ENCODE results near the gene TBC1D19.
A peak's percentile ranks its signal among the peaks of the same experiment; 100 is the strongest.

Gene TBC1D19

DNA sequence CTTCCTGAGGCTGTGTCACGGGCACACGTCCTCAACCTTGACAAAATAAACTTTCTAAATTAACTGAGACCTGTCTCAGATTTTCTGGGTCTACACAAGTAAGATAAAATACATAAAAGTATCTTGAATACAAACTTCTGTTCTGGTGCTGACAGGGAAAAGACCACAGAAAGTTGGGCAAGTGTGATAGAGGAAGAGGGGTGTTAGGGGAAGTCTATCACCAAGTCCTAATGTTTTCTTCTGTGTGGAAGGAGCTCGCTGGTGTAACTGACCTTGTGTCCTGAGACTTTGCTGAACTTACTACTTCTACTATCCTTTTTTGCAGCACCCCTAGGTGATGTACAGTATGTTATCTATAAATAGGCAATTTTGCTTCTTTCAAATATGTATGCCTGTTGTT, 179.8 kb downstream of the TBC1D19 start:
- Histone ChIP-seq H4K20me1 (no peaks in the 10 kb centered on the region), H3K9me3 (replicated peaks in 1 of 11) (0 out of 22 replicates have a peak, but pooled peaks cover 0 to 6% (median 0%) of the 10 kb centered on the region in 11 experiments), H3K36me3 (peaks cover 0 to 5% (median 0%) of the 10 kb centered on the region in 11 experiments; a peak in 3 of 22 replicates), H3K27me3 (no peaks in the 10 kb centered on the region), H3K4me3 (no peak overlapping the region), H3K27ac (no peak overlapping the region), H3K4me2 (0 out of 22 replicates have a peak overlapping the region, but pooled peaks of 1 of the 11 experiments have one; percentile 19), H3K9ac (no peak overlapping the region), H3K4me1 (peaks cover 0 to 6% (median 1%) of the 10 kb centered on the region in 10 experiments; a peak in 5 of 20 replicates)
- TF ChIP-seq Cebpa-rat (IDR thresholded peaks at IDR 0.05): no peak

GRCh38 chr4:26764231-26764630, 180.3 kb downstream of the TBC1D19 start:
- peaks cover 0 to 5% (median 0%) of the 10 kb centered on the region in 11 experiments; a peak in 1 of 22 replicates for H3K36me3 ChIP-seq
- H3K9ac ChIP-seq: no peak overlapping the region
- H4K20me1 ChIP-seq: no peaks in the 10 kb centered on the region
- TF ChIP-seq Cebpa-rat (IDR thresholded peaks at IDR 0.05): no peak
- H3K27ac ChIP-seq: no peak overlapping the region
- 0 out of 22 replicates have a peak, but pooled peaks cover 0 to 6% (median 0%) of the 10 kb centered on the region in 11 experiments for H3K9me3 ChIP-seq (replicated peaks in 1 of 11)
- H3K27me3 ChIP-seq: no peaks in the 10 kb centered on the region
- no peak overlapping the region for H3K4me3 ChIP-seq
- H3K4me1 ChIP-seq: peaks cover 0 to 6% (median 1%) of the 10 kb centered on the region in 10 experiments; a peak in 5 of 20 replicates
- no peak overlapping the region for H3K4me2 ChIP-seq

GRCh38 chr4:26765515-26765914, 181.6 kb downstream of the TBC1D19 start:
- peaks cover 0 to 6% (median 1%) of the 10 kb centered on the region in 10 experiments; a peak in 5 of 20 replicates for H3K4me1 ChIP-seq
- TF ChIP-seq Cebpa-rat (IDR thresholded peaks at IDR 0.05): no peak
- 0 out of 22 replicates have a peak, but pooled peaks cover 0 to 6% (median 0%) of the 10 kb centered on the region in 11 experiments for H3K9me3 ChIP-seq (replicated peaks in 1 of 11)
- H3K27me3 ChIP-seq: no peaks in the 10 kb centered on the region
- H4K20me1 ChIP-seq: no peaks in the 10 kb centered on the region
- H3K9ac ChIP-seq: no peak overlapping the region
- H3K4me3 ChIP-seq: no peak overlapping the region
- peak overlapping the region in 4 of 11 experiments; percentile 1 to 28 (median 10); a peak in 2 of 22 replicates for H3K4me2 ChIP-seq
- no peak overlapping the region for H3K27ac ChIP-seq
- peaks cover 0 to 4% (median 0%) of the 10 kb centered on the region in 11 experiments; a peak in 1 of 22 replicates for H3K36me3 ChIP-seq

- H4K20me1 ChIP-seq: no peaks in the 10 kb centered on the region
- H3K4me1 ChIP-seq: peaks cover 0 to 6% (median 1%) of the 10 kb centered on the region in 10 experiments; a peak in 5 of 20 replicates
- H3K4me3 ChIP-seq: no peak overlapping the region
- peaks cover 0 to 5% (median 0%) of the 10 kb centered on the region in 11 experiments; a peak in 1 of 22 replicates for H3K36me3 ChIP-seq
- H3K9ac ChIP-seq: no peak overlapping the region
- H3K9me3 ChIP-seq (replicated peaks in 1 of 11): peaks cover 0 to 6% (median 0%) of the 10 kb centered on the region in 11 experiments; a peak in 1 of 22 replicates
- no peaks in the 10 kb centered on the region for H3K27me3 ChIP-seq
- no peak overlapping the region for H3K4me2 ChIP-seq
- TF ChIP-seq Cebpa-rat (IDR thresholded peaks at IDR 0.05): no peak
- H3K27ac ChIP-seq: no peak overlapping the region
Measured at GRCh38 chr4:26766141-26766540, 182.3 kb downstream of the TBC1D19 start.

GRCh38 chr4:26772096-26772873, 188.4 kb downstream of the TBC1D19 start:
- no peak for TF ChIP-seq Cebpa-rat (IDR thresholded peaks at IDR 0.05)
- Histone ChIP-seq H3K27me3 (no peaks in the 10 kb centered on the region), H4K20me1 (no peaks in the 10 kb centered on the region), H3K9ac (no peak overlapping the region), H3K4me2 (peak overlapping the region in 6 of 11 experiments; percentile 4 to 33 (median 30); a peak in 6 of 22 replicates), H3K4me3 (no peak overlapping the region), H3K27ac (no peak overlapping the region), H3K9me3 (replicated peaks in 1 of 11) (peaks cover 14 to 39% (median 28%) of the 10 kb centered on the region in 11 experiments), H3K4me1 (peaks cover 0 to 12% (median 9%) of the 10 kb centered on the region in 10 experiments; a peak in 10 of 20 replicates), H3K36me3 (peaks cover 2 to 16% (median 7%) of the 10 kb centered on the region in 11 experiments; a peak in 11 of 22 replicates)

DNA sequence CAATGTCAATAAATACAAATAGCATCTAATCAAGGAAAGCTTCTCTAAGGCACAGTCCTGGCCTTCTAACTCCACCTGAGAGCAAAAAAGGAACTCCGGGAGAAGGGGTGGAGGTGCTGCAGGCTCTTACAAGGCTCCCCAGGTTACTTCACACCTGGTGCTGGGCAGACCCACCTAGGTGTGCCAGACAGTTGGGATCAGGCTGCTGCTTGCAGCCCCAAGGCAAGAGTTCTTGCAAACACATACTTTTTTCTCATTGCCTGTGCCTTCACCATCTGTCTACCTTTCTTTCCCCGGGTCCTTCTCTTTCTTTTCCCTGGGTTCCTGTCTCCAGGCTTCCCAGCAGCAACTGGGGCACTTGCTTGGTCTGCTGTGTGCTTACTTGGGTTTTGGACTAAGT, 195.3 kb downstream of the TBC1D19 start:
- Histone ChIP-seq H3K4me1 (peaks cover 12 to 47% (median 41%) of the 10 kb centered on the region in 10 experiments), H3K9ac (no peak overlapping the region), H3K36me3 (peaks cover 0 to 8% (median 1%) of the 10 kb centered on the region in 11 experiments; a peak in 7 of 22 replicates), H3K27ac (peak overlapping the region in 4 of 11 experiments; percentile 70 to 76 (median 73); a peak in 7 of 22 replicates), H3K4me2 (peak overlapping the region in 10 of 11 experiments; percentile 17 to 74 (median 66); a peak in 13 of 22 replicates), H3K9me3 (replicated peaks in 1 of 11) (peaks cover 14 to 55% (median 40%) of the 10 kb centered on the region in 11 experiments), H4K20me1 (no peaks in the 10 kb centered on the region), H3K27me3 (no peaks in the 10 kb centered on the region), H3K4me3 (peak overlapping the region in 1 of 10 experiments; percentile 2; a peak in 1 of 20 replicates)
- TF ChIP-seq Cebpa-rat (IDR thresholded peaks at IDR 0.05): no peak

DNA sequence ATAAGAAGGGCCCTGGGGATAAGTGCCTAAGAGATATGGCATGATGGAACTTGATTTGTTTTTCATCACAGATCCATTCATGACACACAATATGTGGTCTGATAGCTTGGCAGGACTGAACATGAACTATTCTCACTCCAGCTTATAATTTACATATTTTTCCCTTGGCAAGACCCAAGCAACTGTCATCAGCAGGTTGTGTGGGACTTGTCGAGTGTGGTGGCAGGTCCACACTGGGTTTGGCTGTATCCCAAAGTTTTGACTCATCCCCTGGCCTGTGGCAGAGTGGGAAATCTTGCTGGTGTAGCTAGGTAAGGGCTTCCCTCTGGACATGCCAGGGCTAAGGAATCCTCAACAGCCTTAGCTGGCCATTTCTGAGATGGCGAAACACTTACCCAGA, 195.8 kb downstream of the TBC1D19 start:
- H3K27ac ChIP-seq: peak overlapping the region in 7 of 11 experiments; percentile 9 to 76 (median 70); a peak in 13 of 22 replicates
- H3K36me3 ChIP-seq: peaks cover 0 to 7% (median 0%) of the 10 kb centered on the region in 11 experiments; a peak in 5 of 22 replicates

DNA sequence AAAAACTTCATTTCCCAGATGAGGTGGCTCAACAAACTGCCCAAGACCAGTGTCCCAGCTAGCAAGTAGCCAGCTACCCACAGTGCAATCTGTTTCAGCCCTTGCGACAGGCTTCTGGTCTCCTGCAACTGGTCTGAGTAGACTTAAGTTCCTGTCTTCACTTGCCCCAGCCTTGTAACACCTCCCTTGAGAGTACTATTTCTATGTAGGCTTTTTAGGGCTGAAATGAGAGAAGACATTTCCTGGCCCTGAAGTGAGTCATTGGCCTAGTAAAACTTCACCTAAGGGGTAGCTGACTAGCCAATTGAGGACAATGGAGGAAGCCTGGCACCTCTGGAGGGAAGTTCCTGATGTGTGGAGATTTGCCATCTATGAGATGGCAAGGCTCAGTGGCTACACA, 196.7 kb downstream of the TBC1D19 start:
- Histone ChIP-seq H4K20me1 (no peaks in the 10 kb centered on the region), H3K27ac (peak overlapping the region in 8 of 11 experiments; percentile 9 to 76 (median 64); a peak in 14 of 22 replicates), H3K9ac (peak overlapping the region in 5 of 11 experiments; percentile 13 to 48 (median 25); a peak in 5 of 22 replicates), H3K27me3 (no peaks in the 10 kb centered on the region), H3K4me2 (peak overlapping the region; percentile 12 to 74 (median 65); a peak in 21 of 22 replicates), H3K9me3 (replicated peaks in 1 of 11) (peaks cover 10 to 53% (median 30%) of the 10 kb centered on the region in 11 experiments; a peak in 17 of 22 replicates), H3K36me3 (peaks cover 0 to 6% (median 0%) of the 10 kb centered on the region in 11 experiments; a peak in 4 of 22 replicates), H3K4me3 (no peak overlapping the region), H3K4me1 (peaks cover 12 to 42% (median 36%) of the 10 kb centered on the region in 10 experiments)
- TF ChIP-seq Cebpa-rat (IDR thresholded peaks at IDR 0.05): peak in 6 of 11 experiments; percentile 9 to 92 (median 56); a peak in 7 of 22 replicates

More for the DNA sequence above, 195.8 kb downstream of the TBC1D19 start:
- Histone ChIP-seq H3K9ac (peak overlapping the region in 2 of 11 experiments; percentile 25 to 31; a peak in 2 of 22 replicates), H3K27me3 (no peaks in the 10 kb centered on the region), H3K4me2 (peak overlapping the region; percentile 17 to 74 (median 65); a peak in 20 of 22 replicates), H3K4me3 (peak overlapping the region in 1 of 10 experiments; percentile 2; a peak in 1 of 20 replicates), H4K20me1 (no peaks in the 10 kb centered on the region), H3K4me1 (peaks cover 12 to 47% (median 41%) of the 10 kb centered on the region in 10 experiments), H3K9me3 (replicated peaks in 1 of 11) (peaks cover 14 to 55% (median 39%) of the 10 kb centered on the region in 11 experiments; a peak in 19 of 22 replicates)
- TF ChIP-seq Cebpa-rat (IDR thresholded peaks at IDR 0.05): no peak
